ENCODE measurements around the gene SLC39A2. TPM values are rescaled to one million over a fixed set of nuclear protein-coding genes. Genes with fewer than 3 reads are reported as not detected.
"Not testable (repeated sequence)": the region's sequence is repeated elsewhere in the genome, so short reads cannot be mapped to it uniquely, and the experiment has no call there.

The SLC39A2 gene
- total RNA-seq, 1 donor from 2014 or later: not detected

GRCh38 chr14:20997564-20997963, 1.5 kb upstream of the SLC39A2 start:
- H3K4me1 ChIP-seq: no peaks in the 10 kb centered on the region
- H3K27ac ChIP-seq: no peak overlapping the region
- peaks cover 52% of the 10 kb centered on the region for H3K36me3 ChIP-seq
- intact Hi-C loops (cut with DNase I): no loop called here
- H3K9me3 ChIP-seq: no peaks in the 10 kb centered on the region
- no peak for ATAC-seq
- H3K27me3 ChIP-seq (ENCODE audit: low read depth): no peaks in the 10 kb centered on the region
- no peak overlapping the region for H3K4me3 ChIP-seq
- DNase-seq: no peak
- TF ChIP-seq, protein P1, sequence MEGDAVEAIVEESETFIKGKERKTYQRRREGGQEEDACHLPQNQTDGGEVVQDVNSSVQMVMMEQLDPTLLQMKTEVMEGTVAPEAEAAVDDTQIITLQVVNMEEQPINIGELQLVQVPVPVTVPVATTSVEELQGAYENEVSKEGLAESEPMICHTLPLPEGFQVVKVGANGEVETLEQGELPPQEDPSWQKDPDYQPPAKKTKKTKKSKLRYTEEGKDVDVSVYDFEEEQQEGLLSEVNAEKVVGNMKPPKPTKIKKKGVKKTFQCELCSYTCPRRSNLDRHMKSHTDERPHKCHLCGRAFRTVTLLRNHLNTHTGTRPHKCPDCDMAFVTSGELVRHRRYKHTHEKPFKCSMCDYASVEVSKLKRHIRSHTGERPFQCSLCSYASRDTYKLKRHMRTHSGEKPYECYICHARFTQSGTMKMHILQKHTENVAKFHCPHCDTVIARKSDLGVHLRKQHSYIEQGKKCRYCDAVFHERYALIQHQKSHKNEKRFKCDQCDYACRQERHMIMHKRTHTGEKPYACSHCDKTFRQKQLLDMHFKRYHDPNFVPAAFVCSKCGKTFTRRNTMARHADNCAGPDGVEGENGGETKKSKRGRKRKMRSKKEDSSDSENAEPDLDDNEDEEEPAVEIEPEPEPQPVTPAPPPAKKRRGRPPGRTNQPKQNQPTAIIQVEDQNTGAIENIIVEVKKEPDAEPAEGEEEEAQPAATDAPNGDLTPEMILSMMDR (IDR thresholded peaks at IDR 0.05): no peak

DNA sequence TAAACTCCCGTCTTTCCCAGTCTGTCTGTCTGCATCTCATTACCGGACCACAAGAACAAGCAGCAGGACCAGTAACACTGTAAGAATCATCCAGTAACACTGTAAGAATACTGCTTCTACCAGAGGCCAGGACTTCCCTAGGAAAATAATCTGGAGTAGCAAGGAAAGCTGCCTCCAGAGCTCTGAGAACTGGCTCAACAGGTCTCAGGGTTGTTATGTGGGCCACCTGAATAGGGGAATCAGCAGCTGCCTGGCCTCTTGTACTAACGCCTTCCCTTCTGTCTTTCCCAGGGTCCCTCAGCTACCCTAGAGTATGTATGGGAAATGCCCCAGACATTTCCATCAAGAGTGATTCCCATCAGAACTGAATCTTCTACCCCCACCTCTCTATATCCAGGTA, 954 bp upstream of the SLC39A2 start:
- Histone ChIP-seq H3K27ac (no peak overlapping the region), H3K27me3 (ENCODE audit: low read depth) (no peaks in the 10 kb centered on the region), H3K4me3 (no peak overlapping the region), H3K36me3 (peaks cover 46% of the 10 kb centered on the region), H3K9me3 (no peaks in the 10 kb centered on the region), H3K4me1 (no peaks in the 10 kb centered on the region)
- intact Hi-C loops (cut with DNase I): no loop called here
- DNase-seq (no peak), ATAC-seq (no peak)
- TF ChIP-seq, protein P1 (IDR thresholded peaks at IDR 0.05): no peak

DNA sequence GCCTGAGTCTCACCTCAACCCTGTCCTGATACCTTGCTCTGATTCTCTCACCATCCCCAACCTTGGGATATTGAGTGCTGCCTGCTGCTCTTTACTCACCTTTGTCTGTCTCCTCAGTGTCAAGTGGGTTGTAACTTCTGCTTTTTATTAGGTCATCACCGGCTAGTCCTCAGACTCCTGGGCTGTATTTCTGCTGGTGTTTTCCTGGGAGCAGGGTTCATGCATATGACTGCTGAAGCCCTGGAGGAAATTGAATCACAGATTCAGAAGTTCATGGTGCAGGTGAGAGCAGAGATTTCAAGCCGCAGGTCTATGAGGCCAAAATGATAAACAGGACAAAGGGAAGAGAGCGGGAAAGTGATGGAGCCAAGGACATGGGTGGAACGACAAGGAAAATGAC, 498 bp downstream of the SLC39A2 start:
- ATAC-seq (no peak), DNase-seq (no peak)
- Histone ChIP-seq H3K9me3 (no peaks in the 10 kb centered on the region), H3K4me1 (no peaks in the 10 kb centered on the region), H3K4me3 (no peak overlapping the region), H3K27ac (no peak overlapping the region), H3K36me3 (peaks cover 31% of the 10 kb centered on the region), H3K27me3 (ENCODE audit: low read depth) (no peaks in the 10 kb centered on the region)
- TF ChIP-seq, protein P1 (IDR thresholded peaks at IDR 0.05): no peak
- intact Hi-C loops (cut with DNase I): no loop called here

GRCh38 chr14:21001218-21001617, 2.1 kb downstream of the SLC39A2 start:
- DNase-seq (no peak), ATAC-seq (no peak)
- H3K27ac ChIP-seq: no peak overlapping the region
- TF ChIP-seq, protein P1 (IDR thresholded peaks at IDR 0.05): no peak
- no peaks in the 10 kb centered on the region for H3K4me1 ChIP-seq
- H3K27me3 ChIP-seq (ENCODE audit: low read depth): no peaks in the 10 kb centered on the region
- intact Hi-C loops (cut with DNase I): no loop called here
- no peaks in the 10 kb centered on the region for H3K9me3 ChIP-seq
- no peak overlapping the region for H3K4me3 ChIP-seq
- H3K36me3 ChIP-seq: peaks cover 15% of the 10 kb centered on the region

GRCh38 chr14:21003788-21004346, 4.8 kb downstream of the SLC39A2 start:
- no peak for DNase-seq
- Histone ChIP-seq H3K27me3 (ENCODE audit: low read depth) (no peaks in the 10 kb centered on the region), H3K4me1 (no peaks in the 10 kb centered on the region), H3K9me3 (no peaks in the 10 kb centered on the region), H3K4me3 (no peak overlapping the region), H3K27ac (no peak overlapping the region), H3K36me3 (no peaks in the 10 kb centered on the region)
- TF ChIP-seq, protein P1 (IDR thresholded peaks at IDR 0.05): no peak
- no peak for ATAC-seq
- intact Hi-C loops (cut with DNase I): no loop called here

GRCh38 chr14:21009721-21010120, 10.6 kb downstream of the SLC39A2 start:
- intact Hi-C loops (cut with DNase I); H3K9me3 ChIP-seq; DNase-seq: not testable (repeated sequence)

More at GRCh38 chr14:21009721-21010120, 10.6 kb downstream of the SLC39A2 start:
- H3K36me3 ChIP-seq; H3K27ac ChIP-seq; H3K4me3 ChIP-seq; H3K4me1 ChIP-seq; ATAC-seq; H3K27me3 ChIP-seq (ENCODE audit: low read depth): not testable (repeated sequence)
